Measurements from ENCODE around the gene MYD88. TPM values are rescaled to one million over a fixed set of nuclear protein-coding genes. Genes with fewer than 3 reads are reported as not detected.
A peak's percentile ranks its signal among the peaks of the same experiment; 100 is the strongest.

MYD88 gene
- total RNA-seq (2014; rRNA removed; shearing (Covaris generic)) = 4.4 and 8.1 TPM in 2 replicates

DNA sequence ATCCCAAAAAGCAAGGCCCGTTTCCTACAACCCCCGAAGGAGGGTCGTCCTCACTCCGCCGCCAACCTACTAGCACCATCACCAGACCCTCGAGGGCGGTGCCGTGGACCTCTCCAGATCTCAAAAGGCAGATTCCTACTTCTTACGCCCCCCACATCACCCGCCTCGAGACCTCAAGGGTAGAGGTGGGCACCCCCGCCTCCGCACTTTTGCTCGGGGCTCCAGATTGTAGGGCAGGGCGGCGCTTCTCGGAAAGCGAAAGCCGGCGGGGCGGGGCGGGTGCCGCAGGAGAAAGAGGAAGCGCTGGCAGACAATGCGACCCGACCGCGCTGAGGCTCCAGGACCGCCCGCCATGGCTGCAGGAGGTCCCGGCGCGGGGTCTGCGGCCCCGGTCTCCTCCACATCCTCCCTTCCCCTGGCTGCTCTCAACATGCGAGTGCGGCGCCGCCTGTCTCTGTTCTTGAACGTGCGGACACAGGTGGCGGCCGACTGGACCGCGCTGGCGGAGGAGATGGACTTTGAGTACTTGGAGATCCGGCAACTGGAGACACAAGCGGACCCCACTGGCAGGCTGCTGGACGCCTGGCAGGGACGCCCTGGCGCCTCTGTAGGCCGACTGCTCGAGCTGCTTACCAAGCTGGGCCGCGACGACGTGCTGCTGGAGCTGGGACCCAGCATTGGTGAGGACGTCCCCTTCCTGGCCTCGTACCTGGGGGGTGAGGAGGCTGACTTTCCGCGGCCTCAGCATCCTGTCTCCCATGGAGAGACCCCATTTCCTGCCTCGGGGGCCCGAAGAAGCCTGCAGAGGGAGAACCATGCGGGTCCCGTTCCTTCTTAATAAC, at the start of gene MYD88:
TSS of gene MYD88 (plus strand) at position 313 of the 842 bp plus-strand sequence. CDS start at position 353, 40 bp downstream.
- DNase-seq (ENCODE audit: low read depth) = peak; percentile 71

DNA sequence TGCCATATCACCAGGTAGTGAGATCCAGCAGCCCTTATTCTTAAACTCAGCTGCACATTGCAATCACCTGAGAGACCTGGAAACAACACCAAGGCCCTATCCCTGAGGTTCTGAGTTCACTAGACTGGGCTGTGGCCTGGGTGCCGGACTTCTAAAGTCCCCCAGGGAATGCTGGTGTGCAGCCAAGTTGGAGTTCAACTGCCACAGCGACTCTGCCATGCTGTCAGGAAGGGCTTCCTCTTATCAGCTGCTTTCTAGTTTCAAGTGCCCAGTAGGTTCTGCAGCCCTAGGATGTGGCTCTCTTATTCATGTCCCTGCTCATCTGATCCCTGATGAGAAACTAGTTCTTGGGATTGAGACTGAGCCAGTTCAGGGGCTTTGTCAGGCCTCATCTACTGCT, 49.3 kb upstream of the MYD88 start:
- no peak for DNase-seq (ENCODE audit: low read depth)

DNA sequence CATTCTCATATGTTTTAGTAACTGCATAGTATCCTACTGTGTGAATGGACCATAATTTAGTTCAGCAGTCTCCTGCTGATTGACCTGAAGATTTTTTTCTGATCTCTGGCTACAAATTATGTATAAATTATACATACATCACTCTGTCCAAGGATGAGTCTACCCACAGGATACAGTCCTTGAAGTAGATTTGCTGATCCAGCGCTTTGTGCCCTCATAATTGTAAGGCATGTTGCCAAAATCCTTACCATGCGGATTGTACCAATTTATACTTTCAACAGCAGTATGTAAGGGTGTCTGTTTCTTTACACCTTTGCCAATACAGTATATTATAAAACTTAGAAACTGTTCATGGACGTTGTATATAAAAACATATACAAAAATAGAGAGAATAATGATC, 48.0 kb upstream of the MYD88 start:
- DNase-seq (ENCODE audit: low read depth) = no peak

- no peak for DNase-seq (ENCODE audit: low read depth)
These were observed 43.5 kb upstream of the MYD88 start for GRCh38 chr3:38094999-38095398.

GRCh38 chr3:38095669-38096483, 42.6 kb upstream of the MYD88 start:
- DNase-seq (ENCODE audit: low read depth) = no peak

GRCh38 chr3:38097446-38098375, 40.8 kb upstream of the MYD88 start:
- DNase-seq (ENCODE audit: low read depth) = no peak

- DNase-seq (ENCODE audit: low read depth) = no peak
These were observed 40.1 kb upstream of the MYD88 start for GRCh38 chr3:38098376-38098723.

- no peak for DNase-seq (ENCODE audit: low read depth)
These were observed 38.9 kb upstream of the MYD88 start for GRCh38 chr3:38099518-38099917.

DNA sequence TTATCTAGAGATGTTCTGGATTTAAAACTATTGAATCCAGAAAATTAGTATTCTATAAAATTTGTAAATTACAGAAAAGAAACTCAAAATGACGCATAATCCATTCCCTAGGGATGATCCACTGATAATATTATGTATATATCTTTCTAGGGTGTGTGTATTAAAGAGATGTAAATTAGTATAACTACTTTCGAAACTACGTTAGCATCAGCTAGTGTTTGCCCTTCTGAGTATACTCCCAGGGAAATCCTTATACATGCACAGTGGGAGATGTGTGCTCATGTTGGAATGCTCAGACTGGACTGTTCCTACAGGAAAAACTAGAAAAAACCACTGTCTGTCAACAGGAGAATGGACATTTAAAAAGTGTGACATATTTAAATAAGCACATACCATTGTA, 38.0 kb upstream of the MYD88 start:
- no peak for DNase-seq (ENCODE audit: low read depth)

DNA sequence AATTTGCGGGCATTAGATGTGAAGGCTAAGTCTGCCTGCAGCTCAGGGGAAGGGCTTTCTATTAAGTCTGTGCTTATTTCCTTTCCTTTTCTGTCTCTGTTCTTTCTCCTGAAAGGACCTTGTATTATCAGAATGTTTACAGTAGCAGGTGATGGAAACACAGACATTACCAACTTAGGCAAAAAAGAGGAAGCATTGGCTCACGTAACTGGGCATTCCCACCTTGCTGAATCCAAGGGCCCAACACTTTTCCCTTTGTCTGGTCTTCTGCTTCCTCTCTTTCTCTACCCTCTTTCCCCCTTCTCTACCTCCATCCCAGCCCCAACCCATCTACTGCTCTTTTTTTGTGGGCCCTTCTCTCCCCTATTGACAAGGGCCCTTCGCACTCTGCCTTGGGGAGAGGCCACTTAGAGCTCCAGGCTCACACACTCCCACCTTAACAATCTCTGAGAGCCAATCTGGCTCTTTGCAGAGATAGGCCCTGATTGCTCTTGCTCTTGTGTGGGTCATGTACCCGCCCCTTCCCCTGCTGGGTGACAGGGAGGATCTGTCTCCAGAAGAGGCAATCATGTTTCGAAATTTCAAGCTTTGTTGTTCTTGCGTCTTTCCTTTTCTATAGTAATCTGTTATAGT, 36.5 kb upstream of the MYD88 start:
- DNase-seq (ENCODE audit: low read depth) = no peak

GRCh38 chr3:38102444-38102814, 36.0 kb upstream of the MYD88 start:
- no peak for DNase-seq (ENCODE audit: low read depth)

- no peak for DNase-seq (ENCODE audit: low read depth)
These were observed 32.9 kb upstream of the MYD88 start for GRCh38 chr3:38105525-38105924.

DNA sequence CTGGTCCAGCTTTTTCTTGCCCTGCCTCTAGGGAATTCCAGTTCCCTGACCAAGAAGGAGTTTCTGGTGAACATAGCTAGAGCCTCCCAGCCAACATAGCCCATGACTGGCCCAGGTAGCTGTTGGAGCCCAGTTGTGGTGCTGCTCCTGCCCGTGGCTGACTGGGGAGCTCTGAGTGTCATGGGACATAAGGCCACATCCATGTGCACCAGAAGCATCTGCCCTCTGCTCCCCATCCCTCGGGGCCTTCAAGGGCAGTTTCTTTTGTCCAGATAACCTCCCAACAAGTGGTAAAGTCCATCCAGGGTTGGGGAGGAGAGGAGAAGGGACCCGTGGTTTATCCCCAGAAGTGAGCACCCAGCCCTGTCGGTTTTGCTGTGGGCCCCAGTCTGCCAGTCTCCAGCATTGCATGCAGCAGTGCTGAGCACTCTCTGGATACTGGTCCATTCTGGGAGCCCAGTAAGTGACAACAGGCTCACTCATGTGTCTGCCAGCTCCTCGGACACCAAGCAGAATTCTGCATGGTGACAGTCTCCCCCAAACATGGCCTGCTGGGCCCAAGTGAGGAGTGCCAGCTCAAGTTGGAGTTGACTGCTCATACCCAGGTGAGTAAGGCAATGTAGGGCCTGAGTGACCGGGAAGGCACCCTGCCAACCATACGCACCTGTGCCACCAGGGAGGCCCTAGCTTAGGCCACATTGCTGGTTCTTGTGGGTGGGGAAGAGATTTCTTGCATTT, 30.4 kb upstream of the MYD88 start:
- DNase-seq (ENCODE audit: low read depth) = no peak

- DNase-seq (ENCODE audit: low read depth) = no peak
These were observed 29.5 kb upstream of the MYD88 start for GRCh38 chr3:38108649-38109579.

GRCh38 chr3:38109580-38110313, 28.7 kb upstream of the MYD88 start:
- DNase-seq (ENCODE audit: low read depth) = no peak

DNA sequence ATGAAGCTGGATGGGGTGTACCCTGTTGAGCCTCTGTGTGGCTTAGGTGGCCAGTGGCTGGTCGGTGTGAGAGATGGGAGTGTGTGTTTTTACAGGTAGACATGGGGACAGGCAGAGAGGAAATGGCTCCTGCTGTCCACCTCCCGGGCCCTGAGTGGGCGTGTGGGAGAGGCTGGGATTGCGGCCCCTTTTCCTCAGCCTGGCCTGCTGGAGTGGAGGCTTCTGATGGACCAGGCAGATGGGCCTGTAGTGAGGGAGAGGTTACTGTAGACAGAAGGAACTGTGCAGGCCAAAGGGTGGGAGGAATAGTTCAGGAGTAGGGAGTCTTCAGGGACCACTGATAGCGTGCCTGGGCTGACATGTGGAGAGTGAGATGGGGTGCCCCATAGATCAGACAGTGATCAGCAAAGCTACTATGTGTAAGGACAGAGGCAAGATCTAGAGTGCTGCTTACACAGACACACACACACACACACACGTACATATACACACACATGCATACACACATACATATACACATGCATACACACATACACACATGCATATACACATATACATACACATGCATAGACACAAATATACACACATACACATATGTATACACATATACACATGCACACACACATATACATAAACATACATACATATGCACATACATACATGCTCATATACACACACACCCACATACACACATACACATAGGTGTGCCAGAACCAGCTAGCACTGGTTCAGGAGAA, 28.0 kb upstream of the MYD88 start:
- no peak for DNase-seq (ENCODE audit: low read depth)

DNA sequence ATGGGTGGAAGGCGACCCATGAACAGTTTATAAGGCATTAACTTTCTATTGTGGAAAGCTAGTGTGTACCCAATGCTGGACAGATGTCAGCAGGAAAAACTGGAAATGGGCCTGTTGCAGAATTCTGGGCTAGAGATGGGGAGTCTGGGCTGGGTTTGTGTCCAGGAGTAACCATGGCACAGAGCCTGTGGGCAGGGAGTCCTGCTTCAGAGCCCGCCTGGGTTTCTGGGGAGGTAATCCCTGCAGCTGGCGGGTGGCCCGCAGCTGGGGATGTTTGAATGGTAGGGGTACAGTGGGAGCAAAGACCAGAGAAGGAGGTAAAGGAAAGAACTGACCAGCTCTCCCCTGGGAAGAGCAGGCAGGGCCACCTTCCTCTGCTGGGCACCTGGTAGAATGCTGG, 27.3 kb upstream of the MYD88 start:
- no peak for DNase-seq (ENCODE audit: low read depth)

DNA sequence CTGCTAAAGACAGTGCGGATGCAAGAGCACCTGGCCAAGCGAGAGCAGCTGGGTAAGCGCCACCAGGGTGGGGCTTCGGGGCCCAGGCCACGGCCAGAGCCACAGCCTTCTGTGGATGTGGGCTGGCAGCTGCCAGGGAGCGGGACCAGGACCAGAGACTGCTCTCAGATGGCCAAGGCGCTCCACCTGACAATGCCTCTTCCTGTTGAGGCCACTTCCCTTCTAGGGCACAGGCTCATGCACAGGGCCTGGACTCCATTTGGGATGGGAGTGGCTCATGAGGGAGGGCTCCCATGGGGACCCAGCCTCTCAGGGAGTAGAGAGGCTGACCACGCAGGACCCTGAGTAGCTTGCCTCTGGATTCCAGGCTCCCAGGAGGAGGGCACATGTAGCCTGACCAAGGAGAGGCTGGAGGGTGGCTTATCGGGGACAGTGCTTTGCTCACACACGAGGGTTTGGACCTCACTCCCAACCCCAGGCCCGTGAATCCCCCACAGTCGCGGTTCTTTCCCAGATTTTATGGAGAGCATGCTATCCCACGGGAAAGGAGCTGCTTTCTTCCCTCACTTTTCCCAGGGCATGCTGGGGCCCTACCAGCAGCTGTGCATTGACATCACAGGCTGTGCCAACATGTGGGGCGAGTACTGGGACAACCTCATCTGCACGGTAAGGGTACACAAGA, 26.6 kb upstream of the MYD88 start:
- no peak for DNase-seq (ENCODE audit: low read depth)
